GM19193 (cell line): Measurements from ENCODE around the gene FAM180A.

Experiments used
- POLR2A ChIP-seq: IDR thresholded peaks from 4 replicates; pipeline ENCODE4 v1.6.1; 2011; ENCODE audit not compliant: insufficient read depth, insufficient read length; ENCODE audit errors: extremely low read depth

The FAM180A gene

GRCh38 chr7:135715055-135715522 is 33.5 kb downstream of the FAM180A start:
- no peak for TF ChIP-seq POLR2A

- TF ChIP-seq POLR2A: no peak
These were observed 34.0 kb downstream of the FAM180A start for GRCh38 chr7:135714534-135715009.

GRCh38 chr7:135713836-135714470 is 34.7 kb downstream of the FAM180A start:
- no peak for TF ChIP-seq POLR2A

GRCh38 chr7:135712796-135713195 is 35.8 kb downstream of the FAM180A start:
- TF ChIP-seq POLR2A: no peak

- TF ChIP-seq POLR2A: no peak
These were observed 36.3 kb downstream of the FAM180A start for GRCh38 chr7:135712182-135712782.

- no peak for TF ChIP-seq POLR2A
These were observed 37.5 kb downstream of the FAM180A start for GRCh38 chr7:135711139-135711469.

- TF ChIP-seq POLR2A: no peak
These were observed 38.0 kb downstream of the FAM180A start for GRCh38 chr7:135710417-135711138.

- TF ChIP-seq POLR2A: no peak
These were observed 39.1 kb downstream of the FAM180A start for GRCh38 chr7:135709508-135709907.

GRCh38 chr7:135708041-135708440 is 40.6 kb downstream of the FAM180A start:
- no peak for TF ChIP-seq POLR2A

- no peak for TF ChIP-seq POLR2A
These were observed 41.0 kb downstream of the FAM180A start for GRCh38 chr7:135707570-135707966.

GRCh38 chr7:135706858-135707569 is 41.6 kb downstream of the FAM180A start:
- TF ChIP-seq POLR2A: no peak

- TF ChIP-seq POLR2A: no peak
These were observed 42.4 kb downstream of the FAM180A start for GRCh38 chr7:135706038-135706742.

GRCh38 chr7:135704698-135705097 is 43.9 kb downstream of the FAM180A start:
- no peak for TF ChIP-seq POLR2A

GRCh38 chr7:135704074-135704473 is 44.5 kb downstream of the FAM180A start:
- TF ChIP-seq POLR2A: no peak

- TF ChIP-seq POLR2A: no peak
These were observed 51.1 kb downstream of the FAM180A start for GRCh38 chr7:135697276-135698049.

- TF ChIP-seq POLR2A: no peak
These were observed 55.1 kb downstream of the FAM180A start for GRCh38 chr7:135693558-135693957.
